ENCODE measurements around the gene KRTAP3-1.
"Not testable (repeated sequence)": the region's sequence is repeated elsewhere in the genome, so short reads cannot be mapped to it uniquely, and the experiment has no call there.

KRTAP3-1 gene

DNA sequence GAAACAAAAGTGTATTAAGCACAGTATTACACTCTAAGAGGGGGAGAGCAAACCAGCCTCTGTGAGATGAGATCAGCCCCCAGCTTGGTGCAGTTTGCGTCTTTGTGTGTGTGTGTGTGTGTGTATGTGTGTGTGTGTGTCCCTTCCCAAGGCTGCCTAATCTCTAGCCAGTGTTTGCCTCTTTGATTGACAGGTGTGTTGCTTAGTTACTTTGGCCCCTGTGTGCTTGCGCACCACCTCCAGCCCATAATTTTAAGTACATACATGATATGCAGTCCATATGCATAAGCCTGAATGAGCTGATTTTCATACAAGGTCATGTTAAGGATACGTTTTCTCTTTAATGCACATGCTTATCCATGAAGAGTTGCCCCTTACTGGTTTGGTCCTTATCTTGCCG is 7.1 kb downstream of the KRTAP3-1 start:
- TF ChIP-seq, protein P1, sequence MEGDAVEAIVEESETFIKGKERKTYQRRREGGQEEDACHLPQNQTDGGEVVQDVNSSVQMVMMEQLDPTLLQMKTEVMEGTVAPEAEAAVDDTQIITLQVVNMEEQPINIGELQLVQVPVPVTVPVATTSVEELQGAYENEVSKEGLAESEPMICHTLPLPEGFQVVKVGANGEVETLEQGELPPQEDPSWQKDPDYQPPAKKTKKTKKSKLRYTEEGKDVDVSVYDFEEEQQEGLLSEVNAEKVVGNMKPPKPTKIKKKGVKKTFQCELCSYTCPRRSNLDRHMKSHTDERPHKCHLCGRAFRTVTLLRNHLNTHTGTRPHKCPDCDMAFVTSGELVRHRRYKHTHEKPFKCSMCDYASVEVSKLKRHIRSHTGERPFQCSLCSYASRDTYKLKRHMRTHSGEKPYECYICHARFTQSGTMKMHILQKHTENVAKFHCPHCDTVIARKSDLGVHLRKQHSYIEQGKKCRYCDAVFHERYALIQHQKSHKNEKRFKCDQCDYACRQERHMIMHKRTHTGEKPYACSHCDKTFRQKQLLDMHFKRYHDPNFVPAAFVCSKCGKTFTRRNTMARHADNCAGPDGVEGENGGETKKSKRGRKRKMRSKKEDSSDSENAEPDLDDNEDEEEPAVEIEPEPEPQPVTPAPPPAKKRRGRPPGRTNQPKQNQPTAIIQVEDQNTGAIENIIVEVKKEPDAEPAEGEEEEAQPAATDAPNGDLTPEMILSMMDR (conservative IDR thresholded peaks at IDR 0.05) = no peak
- H3K27ac ChIP-seq = no peak overlapping the region

DNA sequence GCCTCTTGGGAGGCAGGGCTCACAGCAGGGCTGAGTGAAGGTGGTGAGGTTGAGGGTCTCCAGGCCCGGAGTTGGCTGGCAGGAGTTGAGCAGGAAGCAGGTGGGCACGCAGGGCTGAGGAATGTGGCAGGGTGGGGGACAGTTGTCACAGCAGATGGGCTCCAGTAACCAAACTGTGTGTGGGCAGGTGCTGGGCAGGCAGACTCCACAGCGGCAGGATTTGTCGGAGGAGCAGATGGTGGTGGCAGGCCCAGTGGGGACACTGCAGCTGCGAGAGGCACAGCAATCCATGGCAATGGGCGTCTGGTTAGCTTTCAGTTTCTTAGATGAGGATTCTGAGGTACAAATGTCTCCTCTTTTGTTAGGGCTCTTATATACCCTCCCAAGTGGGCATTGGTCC is 9.4 kb downstream of the KRTAP3-1 start, which contains the start of gene KRTAP3-2:
Gene KRTAP3-2, minus strand, starts transcription at position 344 of the 400 bp plus-strand sequence. Its CDS starts 53 bp downstream, at position 291.
- H3K27ac ChIP-seq = not testable (repeated sequence)

DNA sequence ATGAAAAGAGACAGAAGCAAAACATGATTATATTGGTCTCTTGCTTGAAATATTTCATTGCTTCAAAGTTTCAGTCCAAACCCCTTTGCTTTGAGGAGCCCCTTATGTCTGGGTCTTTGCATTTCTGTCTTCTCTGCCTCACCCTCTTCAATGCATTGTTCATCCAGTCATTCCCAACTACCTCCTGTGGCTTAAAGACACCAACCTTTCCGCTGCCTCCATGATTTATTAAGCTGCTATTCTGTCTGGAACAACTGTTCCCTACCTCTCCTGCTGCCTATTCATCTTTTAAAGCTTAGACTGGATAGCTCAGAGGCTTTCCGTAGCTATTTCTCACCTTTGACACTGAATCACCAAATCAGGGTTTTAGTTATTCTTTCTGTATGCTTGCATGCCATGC is 11.6 kb downstream of the KRTAP3-1 start:
- H3K27ac ChIP-seq = no peak overlapping the region
- TF ChIP-seq, protein P1 (conservative IDR thresholded peaks at IDR 0.05) = no peak
- no peak for TF ChIP-seq ZFX (IDR thresholded peaks at IDR 0.05)

DNA sequence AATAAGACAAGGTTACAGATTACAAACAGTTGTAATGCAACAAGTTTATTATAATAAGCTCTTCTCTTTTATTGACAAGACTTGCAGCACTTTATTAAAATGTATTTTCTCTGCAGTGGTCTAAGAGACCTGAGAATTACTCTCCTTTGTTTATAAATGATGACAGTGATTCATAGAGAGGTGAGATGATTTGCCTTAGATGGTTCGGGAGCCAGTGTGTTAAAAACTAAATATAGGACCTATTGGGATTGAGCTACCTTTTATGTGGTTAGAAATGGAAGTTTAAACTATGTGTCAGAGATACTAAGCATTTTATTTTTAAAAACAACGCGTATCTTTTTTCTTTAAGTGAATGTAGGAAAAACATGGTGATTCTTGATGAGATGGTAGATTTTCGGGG is 12.1 kb downstream of the KRTAP3-1 start:
- no peak for TF ChIP-seq ZFX (IDR thresholded peaks at IDR 0.05)
- TF ChIP-seq, protein P1 (conservative IDR thresholded peaks at IDR 0.05) = no peak

DNA sequence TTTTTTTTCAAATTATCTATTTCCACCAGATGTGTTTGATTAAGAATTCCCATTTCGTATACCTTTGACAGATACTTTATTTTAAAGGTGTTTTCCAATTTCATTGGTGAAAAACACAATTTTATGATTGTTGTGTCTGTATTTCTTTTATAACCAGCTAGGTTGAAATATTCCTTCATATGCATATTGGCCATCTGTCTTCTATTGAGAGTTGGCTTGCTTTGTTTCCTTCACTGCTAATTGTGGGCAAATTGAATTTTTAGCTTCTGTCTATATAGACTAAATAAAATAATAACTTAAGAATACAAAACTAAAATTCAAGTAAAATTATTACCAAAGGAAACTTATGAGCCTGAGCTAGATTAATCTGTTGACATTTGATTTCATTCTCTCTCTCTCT is 13.8 kb downstream of the KRTAP3-1 start:
- no peak overlapping the region for H3K27ac ChIP-seq
- TF ChIP-seq ZFX (IDR thresholded peaks at IDR 0.05) = no peak
- TF ChIP-seq, protein P1 (conservative IDR thresholded peaks at IDR 0.05) = no peak

More for the DNA sequence above, 12.1 kb downstream of the KRTAP3-1 start:
- no peak overlapping the region for H3K27ac ChIP-seq

DNA sequence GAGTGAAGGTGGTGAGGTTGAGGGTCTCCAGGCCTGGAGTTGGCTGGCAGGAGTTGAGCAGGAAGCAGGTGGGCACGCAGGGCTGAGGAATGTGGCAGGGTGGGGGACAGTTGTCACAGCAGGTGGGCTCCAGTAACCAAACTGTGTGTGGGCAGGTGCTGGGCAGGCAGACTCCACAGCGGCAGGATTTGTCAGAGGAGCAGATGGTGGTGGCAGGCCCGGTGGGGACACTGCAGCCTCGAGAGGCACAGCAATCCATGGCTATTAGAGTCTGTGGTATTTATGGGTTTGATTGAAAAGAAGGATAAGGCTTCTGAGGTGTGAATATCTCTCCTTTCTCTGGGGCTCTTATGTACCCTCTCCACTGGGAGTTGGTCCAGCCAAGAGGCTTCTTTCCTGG is 15.1 kb downstream of the KRTAP3-1 start, which contains the start of gene KRTAP3-3:
Gene KRTAP3-3, minus strand, starts transcription at position 326 of the 400 bp plus-strand sequence. Its CDS starts 67 bp downstream, at position 259.
- TF ChIP-seq, protein P1 (conservative IDR thresholded peaks at IDR 0.05) = no peak
- TF ChIP-seq ZFX (IDR thresholded peaks at IDR 0.05) = no peak
- no peak within 1 kb of the TSS for H3K27ac ChIP-seq

DNA sequence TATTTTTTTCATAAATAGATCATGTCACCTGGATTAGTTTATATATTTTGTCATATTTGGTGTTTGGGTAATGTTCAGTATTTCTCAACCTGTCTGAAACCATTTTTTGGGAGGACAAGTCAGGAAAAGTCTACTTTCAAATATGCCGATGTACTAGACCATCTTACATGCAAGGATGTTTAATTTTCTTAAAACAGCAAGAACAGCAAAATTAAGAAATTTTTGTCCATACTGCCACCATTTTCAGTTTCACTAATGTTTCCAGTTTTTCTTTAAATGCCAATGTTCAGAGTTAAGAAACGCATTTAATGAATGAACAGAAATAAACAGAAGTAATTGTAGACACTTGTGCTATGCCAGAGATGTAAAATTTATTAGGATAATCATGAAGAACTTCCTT is 15.8 kb downstream of the KRTAP3-1 start:
- TF ChIP-seq, protein P1 (conservative IDR thresholded peaks at IDR 0.05) = no peak
- H3K27ac ChIP-seq = no peak overlapping the region

DNA sequence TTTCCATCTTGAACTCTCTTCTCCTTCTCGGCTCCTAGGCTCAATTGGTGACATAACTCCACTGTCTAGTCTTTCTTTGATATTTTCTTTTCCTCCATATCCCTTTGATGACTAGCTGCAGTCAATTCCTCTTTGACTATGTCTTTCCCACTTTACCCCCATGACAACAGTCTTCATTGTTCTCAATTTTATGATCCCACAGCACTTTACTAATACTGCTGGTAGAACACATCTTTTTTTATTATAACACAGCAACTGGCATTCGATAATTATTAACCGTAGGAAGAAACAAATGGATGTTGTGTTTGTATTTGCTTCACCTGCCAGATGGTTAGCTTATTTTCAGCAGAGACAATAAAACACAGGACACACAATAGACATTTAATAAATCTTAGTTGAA is 16.3 kb downstream of the KRTAP3-1 start:
- no peak for TF ChIP-seq ZFX (IDR thresholded peaks at IDR 0.05)
- TF ChIP-seq, protein P1 (conservative IDR thresholded peaks at IDR 0.05) = no peak
- no peak overlapping the region for H3K27ac ChIP-seq

Measured in C4-2B (cell line).